ENCODE data around the gene CTBP1.

CTBP1 gene

DNA sequence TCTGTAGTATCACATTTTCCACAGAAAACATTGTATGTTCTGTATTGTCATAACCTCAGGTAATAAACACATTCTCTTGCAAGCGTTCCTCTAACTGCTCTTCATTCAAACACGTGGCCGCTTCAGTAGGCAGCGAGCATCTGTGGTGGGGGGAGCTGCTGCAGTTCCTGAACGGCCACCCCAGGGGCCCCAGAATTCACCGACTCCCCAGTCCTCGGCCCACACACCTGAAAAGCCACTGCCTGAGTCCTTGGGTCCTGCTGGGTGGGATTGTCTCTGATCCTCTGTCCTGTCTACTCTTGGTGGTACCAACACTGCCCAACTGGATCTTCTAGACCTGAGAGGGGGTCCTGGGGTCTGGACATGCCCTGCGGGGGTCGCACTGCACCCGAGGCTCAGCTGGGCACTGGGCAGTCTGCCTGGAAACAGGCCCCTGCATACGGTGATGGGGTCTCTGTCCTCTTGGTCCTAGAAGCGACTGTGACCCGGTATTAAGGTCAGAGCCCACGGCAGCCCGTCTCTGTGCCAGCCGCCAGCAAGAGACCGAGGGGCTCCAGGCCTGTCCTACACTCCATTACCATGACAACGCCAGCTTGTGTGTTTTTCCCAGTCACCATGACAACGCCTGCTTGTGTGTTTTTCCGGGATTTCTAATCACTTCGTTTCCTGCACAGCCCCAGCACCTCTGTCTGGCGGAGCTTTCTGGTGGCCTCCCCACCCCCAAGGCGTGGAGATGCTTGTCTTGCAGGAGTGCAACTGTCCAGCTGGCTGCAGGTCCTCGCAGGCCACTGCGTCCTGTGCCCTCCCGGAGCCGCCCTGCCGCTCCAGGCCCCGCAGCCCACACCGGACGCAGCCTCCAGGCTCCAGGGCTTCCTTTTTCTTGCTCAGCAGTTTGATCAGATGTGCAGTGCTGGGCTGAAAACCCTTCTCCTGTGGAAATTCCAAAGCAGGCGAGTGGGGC lies 16.0 kb downstream of the CTBP1 start:
- no peak for DNase-seq
- Mint-ChIP-seq H3K36me3 (ENCODE audit: low read depth) (peaks cover 15% of the 10 kb centered on the region), H3K9me3 (no peaks in the 10 kb centered on the region), H3K27me3 (no peaks in the 10 kb centered on the region), H3K4me3 (no peak overlapping the region), H3K4me1 (peaks cover 2% of the 10 kb centered on the region), H3K27ac (no peak overlapping the region)
- ATAC-seq: no peak

DNA sequence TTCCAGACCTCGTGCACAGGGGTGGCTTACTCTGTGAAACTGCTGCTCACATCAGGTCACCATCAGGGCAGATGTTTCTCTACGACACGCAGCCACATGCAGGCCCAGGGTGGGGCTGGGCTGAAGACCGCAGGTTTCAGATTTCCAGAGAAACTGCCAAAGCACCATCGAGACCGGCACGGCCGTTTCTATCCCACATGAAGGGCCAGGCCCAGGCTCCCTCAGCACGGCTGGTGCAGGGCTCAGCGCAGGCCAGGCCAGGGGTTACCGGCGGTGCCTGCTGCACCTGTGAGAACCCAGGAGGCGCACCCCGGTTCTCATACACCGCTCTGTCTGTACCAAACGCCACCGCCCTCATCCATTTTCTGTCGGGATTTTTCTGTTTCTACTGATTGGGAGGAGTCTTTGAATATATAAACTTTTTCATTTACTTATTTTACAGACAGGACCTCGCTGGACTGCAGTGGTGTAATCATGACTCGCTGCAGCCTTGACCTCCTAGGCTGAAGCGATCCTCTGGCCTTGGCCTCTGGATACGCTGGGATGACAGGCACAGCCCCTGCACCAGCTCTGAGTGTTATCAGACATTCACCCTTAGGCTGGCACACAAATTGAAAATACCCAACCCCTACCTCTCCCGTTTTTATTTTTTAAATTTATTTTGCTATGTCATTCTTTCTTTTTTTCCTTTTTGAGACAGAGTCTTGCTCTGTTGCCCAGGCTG lies 17.1 kb downstream of the CTBP1 start:
- H3K9me3 Mint-ChIP-seq: no peaks in the 10 kb centered on the region
- no peak for ATAC-seq
- H3K27me3 Mint-ChIP-seq: no peaks in the 10 kb centered on the region
- peaks cover 6% of the 10 kb centered on the region for H3K4me1 Mint-ChIP-seq
- peaks cover 27% of the 10 kb centered on the region for H3K36me3 Mint-ChIP-seq (ENCODE audit: low read depth)
- H3K4me3 Mint-ChIP-seq: no peak overlapping the region
- no peak overlapping the region for H3K27ac Mint-ChIP-seq
- DNase-seq: no peak

DNA sequence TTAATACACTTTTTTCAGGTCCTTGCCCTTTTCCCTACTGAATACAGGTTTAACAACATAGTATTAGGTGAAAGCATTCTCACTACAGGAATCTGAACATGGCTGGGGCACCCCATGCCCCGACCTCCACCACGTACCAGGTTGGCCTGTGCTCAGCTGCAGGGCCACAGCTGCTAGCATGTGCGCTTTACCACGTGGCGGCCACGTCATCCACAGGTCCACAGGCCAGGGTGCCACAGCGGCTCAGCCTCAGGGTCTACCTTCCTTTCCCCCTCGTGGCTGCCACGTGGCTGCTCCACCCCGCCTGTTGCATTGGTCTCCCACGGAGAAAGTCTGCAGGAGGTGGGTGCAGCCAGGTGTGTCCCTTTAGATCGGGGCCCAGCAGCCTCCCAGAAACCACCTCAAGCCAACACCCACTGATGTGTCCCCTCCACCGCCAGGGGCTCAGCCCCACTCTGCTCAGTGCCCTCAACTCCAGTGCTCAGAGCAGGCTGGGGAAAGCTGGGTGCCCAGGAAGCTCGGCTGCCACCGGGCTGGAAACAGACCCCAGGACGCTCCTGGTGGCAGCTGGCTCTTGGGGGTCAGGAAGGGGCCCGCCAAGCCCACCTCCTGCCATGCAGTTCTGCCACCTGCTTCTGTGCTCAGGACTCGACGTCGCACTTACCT lies 17.8 kb downstream of the CTBP1 start:
- ATAC-seq (no peak), DNase-seq (no peak)
- peaks cover 28% of the 10 kb centered on the region for H3K36me3 Mint-ChIP-seq (ENCODE audit: low read depth)
- no peak overlapping the region for H3K27ac Mint-ChIP-seq
- H3K9me3 Mint-ChIP-seq: no peaks in the 10 kb centered on the region
- peaks cover 6% of the 10 kb centered on the region for H3K4me1 Mint-ChIP-seq
- no peak overlapping the region for H3K4me3 Mint-ChIP-seq
- H3K27me3 Mint-ChIP-seq: no peaks in the 10 kb centered on the region

DNA sequence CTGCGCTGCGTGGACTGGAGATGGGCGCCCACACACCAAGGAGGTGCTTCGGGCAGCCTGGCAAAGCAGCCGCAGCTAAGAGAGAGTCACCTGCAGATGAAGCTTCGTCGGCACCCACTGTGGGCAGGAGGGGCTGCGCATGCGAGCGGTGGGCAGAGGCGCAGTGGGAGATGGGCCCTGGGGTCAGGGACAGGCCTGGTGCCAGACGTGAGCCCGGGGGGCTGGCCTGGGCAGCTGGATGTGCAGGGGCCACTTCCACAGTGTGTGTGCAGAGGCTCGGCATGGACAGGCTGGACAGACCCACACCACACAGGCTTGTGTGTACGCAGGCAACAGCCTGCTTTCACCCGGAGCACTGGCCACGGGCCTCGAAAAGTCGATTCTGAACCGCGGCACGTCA lies 18.6 kb downstream of the CTBP1 start:
- Mint-ChIP-seq H3K36me3 (ENCODE audit: low read depth) (peaks cover 24% of the 10 kb centered on the region), H3K4me1 (peaks cover 6% of the 10 kb centered on the region), H3K4me3 (no peak overlapping the region), H3K9me3 (no peaks in the 10 kb centered on the region), H3K27ac (no peak overlapping the region), H3K27me3 (no peaks in the 10 kb centered on the region)
- DNase-seq: no peak
- no peak for ATAC-seq

DNA sequence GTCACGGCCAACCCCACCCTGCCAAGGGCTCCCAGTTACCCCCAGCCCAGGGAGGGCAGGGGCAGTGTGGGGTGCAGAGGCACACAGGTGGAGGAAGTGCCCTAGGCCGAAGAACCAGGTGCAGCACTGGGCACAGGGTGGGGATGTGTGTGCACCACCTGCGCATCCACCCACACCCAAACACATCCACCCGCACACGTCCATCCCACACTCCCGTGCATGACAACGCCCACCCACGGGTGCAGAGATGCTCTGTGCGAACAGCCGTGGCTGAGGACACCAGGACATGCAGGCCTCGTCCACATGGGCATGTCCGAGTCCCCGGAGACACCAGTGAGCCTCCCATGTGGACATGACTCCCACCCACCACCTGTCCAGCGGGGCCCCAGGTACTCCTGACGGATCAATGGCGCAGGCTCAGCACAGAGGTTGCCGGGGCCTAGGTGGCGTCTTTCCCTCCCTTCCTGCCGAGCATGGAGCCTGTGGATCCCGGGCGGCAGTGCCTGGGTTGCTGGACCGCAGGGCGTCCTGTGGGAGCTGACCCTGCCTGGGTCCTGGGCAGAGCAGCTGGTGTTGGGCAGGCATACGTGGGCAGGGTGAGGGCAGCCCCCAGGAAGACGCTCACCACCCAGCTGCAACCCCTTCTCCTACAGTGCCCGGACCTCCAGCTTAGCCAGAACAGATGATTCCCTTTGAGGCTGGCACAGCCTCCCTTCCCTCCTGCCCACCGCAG lies 19.6 kb downstream of the CTBP1 start:
- Mint-ChIP-seq H3K27me3 (no peaks in the 10 kb centered on the region), H3K36me3 (ENCODE audit: low read depth) (peaks cover 28% of the 10 kb centered on the region), H3K27ac (no peak overlapping the region), H3K4me3 (no peak overlapping the region), H3K9me3 (no peaks in the 10 kb centered on the region), H3K4me1 (peaks cover 6% of the 10 kb centered on the region)
- DNase-seq (no peak), ATAC-seq (no peak)

DNA sequence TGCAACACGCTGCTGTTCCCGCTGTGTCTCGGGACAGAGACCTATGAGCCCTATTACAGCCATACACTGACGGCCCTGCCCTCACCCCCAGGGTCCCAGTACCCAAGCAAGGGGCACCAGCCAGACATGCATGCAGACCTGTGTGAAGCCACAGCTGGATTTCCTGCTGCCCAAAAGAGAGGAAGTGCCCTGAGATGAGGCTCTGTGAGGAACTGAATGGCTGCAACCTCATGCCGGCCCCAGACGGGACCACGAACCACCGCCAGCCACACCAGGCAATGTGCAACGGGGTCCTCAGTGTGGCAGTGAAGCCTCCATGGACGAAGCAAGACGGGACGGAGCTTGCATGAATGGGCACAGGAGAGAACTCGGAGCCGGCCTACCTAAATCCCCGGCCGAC lies 21.1 kb downstream of the CTBP1 start:
- no peak for ATAC-seq
- H3K9me3 Mint-ChIP-seq: no peaks in the 10 kb centered on the region
- no peak overlapping the region for H3K4me3 Mint-ChIP-seq
- no peak for DNase-seq
- no peak overlapping the region for H3K27ac Mint-ChIP-seq
- H3K27me3 Mint-ChIP-seq: no peaks in the 10 kb centered on the region
- H3K4me1 Mint-ChIP-seq: peaks cover 6% of the 10 kb centered on the region
- peaks cover 30% of the 10 kb centered on the region for H3K36me3 Mint-ChIP-seq (ENCODE audit: low read depth)

DNA sequence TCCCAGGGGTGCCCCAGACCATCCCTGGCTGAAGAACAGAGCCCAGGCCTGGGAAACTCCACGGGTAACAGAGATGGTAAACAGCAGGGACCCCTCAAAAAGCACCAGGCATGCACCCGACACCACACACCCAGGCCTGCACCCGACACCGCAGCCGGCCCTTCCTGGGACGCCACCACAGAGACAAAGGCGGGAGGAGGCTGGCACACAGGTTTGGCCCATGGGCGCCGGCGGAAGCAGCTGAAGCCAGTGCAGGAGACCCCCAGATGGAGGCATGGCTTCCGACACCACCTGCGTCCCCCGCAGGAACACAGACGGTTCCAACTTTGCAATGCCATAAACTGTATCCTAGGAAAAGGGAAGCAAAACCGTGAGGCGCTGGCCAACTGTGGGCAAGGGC lies 22.3 kb downstream of the CTBP1 start:
- Mint-ChIP-seq H3K4me1 (peaks cover 6% of the 10 kb centered on the region), H3K9me3 (no peaks in the 10 kb centered on the region), H3K36me3 (ENCODE audit: low read depth) (peaks cover 28% of the 10 kb centered on the region), H3K27me3 (no peaks in the 10 kb centered on the region), H3K27ac (no peak overlapping the region), H3K4me3 (no peak overlapping the region)
- DNase-seq (no peak), ATAC-seq (no peak)

DNA sequence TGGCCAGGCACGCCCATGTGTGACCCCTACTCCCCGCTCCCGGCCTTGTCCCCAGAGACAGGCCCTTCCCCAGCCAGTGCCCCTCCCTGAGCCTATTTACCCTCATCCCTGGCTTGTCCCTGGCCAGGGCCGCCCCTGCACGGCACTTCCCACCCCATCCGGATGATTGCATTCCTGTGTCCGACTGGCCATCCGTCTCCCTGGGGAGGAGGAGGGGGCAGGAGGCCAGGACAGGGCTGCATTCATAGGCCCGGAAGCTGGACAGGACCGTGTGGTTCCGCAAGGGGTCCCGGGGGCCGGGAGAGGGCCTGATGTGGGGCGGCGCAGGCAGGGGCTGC lies 22.8 kb downstream of the CTBP1 start:
- ATAC-seq: no peak
- H3K36me3 Mint-ChIP-seq (ENCODE audit: low read depth): peaks cover 31% of the 10 kb centered on the region

DNA sequence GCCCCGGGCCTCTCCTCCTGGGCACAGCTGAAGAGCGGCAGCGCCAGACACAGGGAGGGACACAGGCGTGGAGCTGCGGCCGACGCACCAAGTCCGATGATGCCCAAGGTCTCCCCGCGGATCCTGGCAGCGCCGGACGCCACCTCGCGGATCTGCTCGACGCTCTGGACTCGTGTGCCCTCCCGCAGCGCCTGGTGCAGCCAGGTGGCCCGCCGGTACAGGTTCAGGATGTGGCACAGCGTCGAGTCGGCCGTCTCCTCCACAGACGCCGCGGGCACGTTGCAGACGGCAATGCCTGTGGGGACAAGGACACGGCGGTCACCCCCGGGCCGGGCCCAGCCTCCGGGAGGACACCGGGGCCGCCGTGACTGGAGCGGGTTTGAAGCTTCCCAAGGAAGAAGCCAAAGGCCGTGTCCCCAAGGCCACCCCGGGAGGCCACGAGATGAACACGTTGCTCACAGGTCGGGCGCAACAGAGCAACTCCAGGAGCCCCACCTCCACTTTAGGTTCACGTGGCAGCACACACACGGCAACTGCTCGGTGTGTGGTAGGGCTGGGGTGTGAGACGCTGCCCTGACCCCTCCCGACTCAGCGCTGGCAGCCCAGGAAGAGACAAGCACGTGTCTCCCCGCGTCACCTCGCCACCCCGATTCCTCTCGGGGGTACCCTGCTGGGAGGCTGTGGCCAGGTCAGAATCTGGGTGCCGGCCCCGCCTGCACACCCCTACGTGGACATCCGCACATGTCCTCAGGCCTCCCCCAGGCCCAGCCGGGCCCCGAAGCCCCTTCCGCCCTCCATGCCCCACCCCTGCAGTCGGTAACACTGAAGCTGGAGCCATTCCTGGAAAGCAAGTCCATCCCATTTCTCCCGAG lies 23.4 kb downstream of the CTBP1 start:
- Mint-ChIP-seq H3K27ac (no peak overlapping the region), H3K9me3 (no peaks in the 10 kb centered on the region), H3K4me3 (no peak overlapping the region), H3K27me3 (no peaks in the 10 kb centered on the region), H3K36me3 (ENCODE audit: low read depth) (peaks cover 35% of the 10 kb centered on the region), H3K4me1 (peaks cover 10% of the 10 kb centered on the region)
- DNase-seq (no peak), ATAC-seq (no peak)

More for the DNA sequence above, 22.8 kb downstream of the CTBP1 start:
- H3K27me3 Mint-ChIP-seq: no peaks in the 10 kb centered on the region
- H3K4me1 Mint-ChIP-seq: peaks cover 6% of the 10 kb centered on the region
- H3K4me3 Mint-ChIP-seq: no peak overlapping the region
- H3K27ac Mint-ChIP-seq: no peak overlapping the region
- no peak for DNase-seq
- no peaks in the 10 kb centered on the region for H3K9me3 Mint-ChIP-seq

DNA sequence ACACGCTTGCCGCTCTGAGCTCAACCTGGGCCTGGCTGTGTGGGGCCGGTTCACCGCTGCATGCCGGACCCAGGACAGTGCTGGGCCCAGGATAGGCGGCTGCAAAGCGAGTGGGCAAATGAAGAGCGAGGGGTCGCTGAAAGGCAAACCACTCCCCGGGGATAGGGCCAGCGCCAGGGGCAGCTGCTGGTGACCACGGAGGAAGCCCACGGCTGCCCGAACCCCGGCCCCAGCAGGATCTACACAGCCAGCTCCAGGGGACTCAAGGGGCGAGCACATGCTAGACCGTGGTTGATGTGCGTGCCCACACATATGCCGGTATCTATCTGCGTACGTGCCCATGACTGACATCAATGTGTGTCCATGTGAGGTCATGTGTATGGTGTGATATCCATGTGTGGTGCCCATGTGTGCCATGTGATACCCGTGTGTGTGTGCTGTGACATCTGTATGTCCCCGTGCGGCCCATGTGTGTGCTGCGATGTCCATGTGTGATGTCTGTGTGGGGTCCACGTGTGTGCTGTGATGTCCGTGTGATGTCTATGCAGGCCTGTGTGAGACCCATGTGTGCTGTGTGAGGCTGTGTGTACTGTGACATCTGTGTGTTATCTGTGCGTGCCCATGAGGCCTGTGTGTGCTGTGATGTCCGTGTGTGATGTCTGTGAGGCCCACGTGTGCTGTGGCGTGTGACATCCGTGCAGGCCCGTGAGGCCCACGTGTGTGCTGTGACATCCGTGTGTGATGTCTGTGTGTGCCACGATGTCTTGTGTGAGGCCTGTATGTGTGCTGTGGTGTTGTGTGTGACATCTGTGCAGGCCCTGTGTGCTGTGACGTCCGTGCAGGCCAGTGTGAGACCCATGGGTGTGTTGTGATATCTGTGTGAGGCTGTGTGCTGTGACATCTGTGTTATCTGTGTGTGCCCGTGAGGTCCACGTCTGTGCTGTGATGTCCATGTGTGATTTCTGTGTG lies 24.8 kb downstream of the CTBP1 start:
- H3K27ac Mint-ChIP-seq: peak overlapping the region; percentile 57
- H3K36me3 Mint-ChIP-seq (ENCODE audit: low read depth): peaks cover 44% of the 10 kb centered on the region
- H3K27me3 Mint-ChIP-seq: no peaks in the 10 kb centered on the region
- ATAC-seq (no peak), DNase-seq (no peak)
- no peak overlapping the region for H3K4me3 Mint-ChIP-seq
- peaks cover 20% of the 10 kb centered on the region for H3K4me1 Mint-ChIP-seq
- H3K9me3 Mint-ChIP-seq: no peaks in the 10 kb centered on the region

DNA sequence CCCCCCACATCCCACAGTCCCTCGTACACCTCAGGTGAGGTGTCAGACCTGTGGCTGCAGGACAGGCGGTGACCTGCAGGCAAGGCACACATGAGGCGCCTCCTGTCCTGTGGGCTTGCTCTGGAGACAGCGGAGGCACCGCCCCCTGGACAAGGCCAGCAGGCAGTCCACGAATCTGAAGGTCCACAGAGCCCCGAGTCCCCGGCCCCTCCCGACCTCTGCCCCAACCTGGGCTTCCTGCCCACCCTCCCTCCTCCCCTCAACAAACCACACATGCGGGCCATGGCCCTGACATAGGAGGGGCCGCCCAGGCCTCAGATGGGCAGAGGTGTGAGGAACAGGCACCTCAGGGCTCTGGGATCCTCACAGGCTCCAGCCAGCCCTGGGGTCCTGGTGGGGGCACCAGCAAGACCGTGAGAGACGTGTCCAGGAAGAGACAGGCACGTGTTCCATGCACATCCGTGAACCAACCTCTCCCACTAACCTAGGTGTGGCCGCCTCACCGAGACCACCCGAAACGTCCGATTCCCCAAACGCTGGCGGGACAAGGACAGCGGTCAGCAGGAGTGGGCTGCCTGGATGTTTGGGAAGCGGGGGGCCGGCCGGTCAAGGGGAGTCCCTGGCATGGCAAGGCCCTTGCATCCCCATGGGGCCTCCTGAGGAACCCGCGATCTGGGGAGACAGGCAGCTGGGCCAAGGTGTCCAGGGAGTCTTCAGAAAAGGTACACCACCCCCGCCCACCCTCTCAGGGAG lies 25.8 kb downstream of the CTBP1 start:
- H3K36me3 Mint-ChIP-seq (ENCODE audit: low read depth): peaks cover 51% of the 10 kb centered on the region
- H3K4me1 Mint-ChIP-seq: peaks cover 28% of the 10 kb centered on the region
- H3K4me3 Mint-ChIP-seq: no peak overlapping the region
- DNase-seq (no peak), ATAC-seq (peak; percentile 4)
- no peak overlapping the region for H3K27ac Mint-ChIP-seq
- no peaks in the 10 kb centered on the region for H3K9me3 Mint-ChIP-seq
- H3K27me3 Mint-ChIP-seq: no peaks in the 10 kb centered on the region

DNA sequence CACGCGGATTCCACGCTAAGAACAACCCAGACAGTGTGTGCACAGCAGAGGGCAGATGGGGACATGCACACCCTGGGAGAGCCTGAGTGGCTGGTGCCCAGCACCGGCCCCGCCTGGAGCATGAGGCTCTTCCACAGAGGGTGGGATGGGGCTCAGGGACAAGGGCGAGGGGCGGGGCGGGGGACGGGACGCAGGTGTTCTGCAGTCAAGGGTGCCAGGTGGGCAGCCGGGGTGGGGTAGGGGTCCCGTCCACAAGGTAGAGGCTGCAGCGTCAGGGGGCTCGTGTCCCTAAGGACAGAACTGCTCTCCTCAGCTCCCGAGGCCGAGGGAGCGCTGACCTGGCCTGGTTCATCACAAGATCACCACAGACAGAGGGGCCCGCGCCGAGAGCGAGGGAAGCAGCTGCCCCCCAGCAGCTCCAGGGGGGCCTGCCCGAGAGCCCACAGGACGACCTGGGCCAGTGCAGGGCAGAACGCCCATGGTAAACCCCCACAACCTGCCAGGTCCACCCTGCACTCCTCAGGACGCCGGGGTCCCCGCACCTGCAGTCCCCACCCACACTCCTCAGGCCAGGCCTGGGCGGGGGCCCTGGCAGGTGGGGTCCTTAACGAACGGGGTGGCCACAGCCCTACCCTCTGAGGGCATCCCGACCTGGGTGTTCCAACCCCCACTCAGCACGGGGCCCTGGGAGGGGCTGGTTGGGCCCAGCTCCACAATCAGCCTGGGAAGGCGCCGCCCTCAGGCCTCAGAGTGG lies 26.7 kb downstream of the CTBP1 start:
- Mint-ChIP-seq H3K27me3 (no peaks in the 10 kb centered on the region), H3K4me3 (no peak overlapping the region), H3K27ac (no peak overlapping the region), H3K36me3 (ENCODE audit: low read depth) (peaks cover 47% of the 10 kb centered on the region), H3K9me3 (no peaks in the 10 kb centered on the region), H3K4me1 (peaks cover 32% of the 10 kb centered on the region)
- ATAC-seq: peak; percentile 25
- no peak for DNase-seq

Measured in activated naive CD8-positive, alpha-beta T cell treated with anti-CD3 and anti-CD28 coated beads, Interleukin-2, amount 50 U/mL, for 24 hours (primary cell).